ENCODE results near the gene FAF1. TPM values are rescaled to one million over a fixed set of nuclear protein-coding genes. Genes with fewer than 3 reads are reported as not detected.
"Not testable (repeated sequence)": the region's sequence is repeated elsewhere in the genome, so short reads cannot be mapped to it uniquely, and the experiment has no call there.

Gene FAF1
- total RNA-seq, 1 donor from 2014 or later = 47.3 TPM

- DNase-seq (ENCODE audit: low spot score in 2 of 2) = peak in 1 of 2 donors; percentile 8
- FAIRE-seq = no peak
Measured at GRCh38 chr1:50967416-50968157, 7.5 kb upstream of the FAF1 start.

- no peak for DNase-seq (ENCODE audit: low spot score in 2 of 2)
- no peak for FAIRE-seq
Measured at GRCh38 chr1:50966991-50967390, 6.9 kb upstream of the FAF1 start.

- DNase-seq (ENCODE audit: low spot score in 2 of 2) (no peak), FAIRE-seq (no peak)
Measured at GRCh38 chr1:50964863-50965262, 4.8 kb upstream of the FAF1 start.

- DNase-seq (ENCODE audit: low spot score in 2 of 2) (no peak), FAIRE-seq (no peak)
Measured at GRCh38 chr1:50959303-50959912, 659 bp downstream of the FAF1 start.

GRCh38 chr1:50955116-50955515, 5.0 kb downstream of the FAF1 start:
- DNase-seq (ENCODE audit: low spot score in 2 of 2) = no peak
- FAIRE-seq = no peak

- FAIRE-seq; DNase-seq (ENCODE audit: low spot score in 2 of 2): not testable (repeated sequence)
Measured at GRCh38 chr1:50952566-50952965, 7.5 kb downstream of the FAF1 start.

GRCh38 chr1:50950396-50950795, 9.7 kb downstream of the FAF1 start:
- FAIRE-seq (no peak), DNase-seq (ENCODE audit: low spot score in 2 of 2) (no peak)

- no peak for FAIRE-seq
- DNase-seq (ENCODE audit: low spot score in 2 of 2) = no peak
Measured at GRCh38 chr1:50949286-50949982, 10.6 kb downstream of the FAF1 start.

- no peak for FAIRE-seq
Measured at GRCh38 chr1:50942334-50942733, 17.7 kb downstream of the FAF1 start.

GRCh38 chr1:50940291-50940690, 19.8 kb downstream of the FAF1 start:
- FAIRE-seq = no peak
- no peak for DNase-seq (ENCODE audit: low spot score in 2 of 2)

More at GRCh38 chr1:50942334-50942733, 17.7 kb downstream of the FAF1 start:
- DNase-seq (ENCODE audit: low spot score in 2 of 2) = no peak

- no peak for DNase-seq (ENCODE audit: low spot score in 2 of 2)
- no peak for FAIRE-seq
Measured at GRCh38 chr1:50936321-50936720, 23.7 kb downstream of the FAF1 start.

DNA sequence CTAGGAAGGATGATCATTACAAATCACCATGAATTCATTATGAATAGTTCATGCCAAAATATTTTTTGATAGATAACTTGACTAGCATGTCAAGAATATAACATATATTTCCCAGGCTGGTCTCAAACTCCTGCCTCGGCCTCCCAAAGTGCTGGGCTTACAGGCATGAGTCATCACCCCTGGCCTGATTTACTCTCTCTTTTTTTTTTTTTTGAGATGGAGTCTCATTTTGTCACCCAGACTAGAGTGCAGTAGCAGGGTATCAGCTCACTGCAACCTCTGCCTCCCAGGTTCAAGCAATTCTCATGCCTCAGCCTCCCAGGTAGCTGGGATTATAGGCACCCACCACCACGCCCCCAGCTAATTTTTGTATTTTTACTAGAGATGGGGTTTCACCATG, 24.8 kb downstream of the FAF1 start:
- DNase-seq (ENCODE audit: low spot score in 2 of 2); FAIRE-seq: not testable (repeated sequence)

DNA sequence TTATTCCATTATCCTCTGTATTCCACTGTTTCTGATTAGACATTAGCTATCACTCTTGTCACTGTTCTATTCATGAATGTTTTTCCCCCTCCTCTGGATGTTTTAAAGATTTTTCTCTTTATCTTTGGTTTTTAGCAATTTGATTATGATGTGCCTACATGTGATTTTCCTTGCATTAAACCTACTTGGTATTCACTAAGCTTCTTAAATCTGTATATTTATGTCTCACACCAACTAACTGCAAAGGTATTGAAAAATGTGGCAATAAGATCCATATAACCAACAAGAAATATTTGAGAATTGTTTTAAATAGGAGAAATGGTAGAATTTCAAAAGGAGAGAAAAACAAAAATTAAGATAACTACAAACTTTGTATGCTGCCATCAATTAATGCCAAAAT, 25.2 kb downstream of the FAF1 start:
- no peak for FAIRE-seq
- no peak for DNase-seq (ENCODE audit: low spot score in 2 of 2)

DNA sequence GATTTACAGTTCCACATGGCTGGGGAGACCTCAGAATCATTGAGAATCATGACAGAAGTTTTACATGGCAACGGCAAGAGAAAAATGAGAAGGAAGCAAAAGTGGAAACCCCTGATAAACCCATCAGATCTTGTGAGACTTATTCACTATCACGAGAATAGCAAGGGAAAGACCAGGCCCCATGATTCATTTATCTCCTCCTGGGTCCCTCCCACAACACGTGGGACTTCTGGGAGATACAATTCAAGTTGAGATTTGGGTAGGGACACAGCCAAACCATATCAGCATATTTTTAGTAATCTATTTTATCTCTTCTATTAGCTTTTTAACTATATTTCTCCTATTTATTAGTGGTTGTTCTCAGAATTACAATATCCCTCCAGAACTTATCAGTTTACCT, 26.3 kb downstream of the FAF1 start:
- DNase-seq (ENCODE audit: low spot score in 2 of 2); FAIRE-seq: not testable (repeated sequence)

DNA sequence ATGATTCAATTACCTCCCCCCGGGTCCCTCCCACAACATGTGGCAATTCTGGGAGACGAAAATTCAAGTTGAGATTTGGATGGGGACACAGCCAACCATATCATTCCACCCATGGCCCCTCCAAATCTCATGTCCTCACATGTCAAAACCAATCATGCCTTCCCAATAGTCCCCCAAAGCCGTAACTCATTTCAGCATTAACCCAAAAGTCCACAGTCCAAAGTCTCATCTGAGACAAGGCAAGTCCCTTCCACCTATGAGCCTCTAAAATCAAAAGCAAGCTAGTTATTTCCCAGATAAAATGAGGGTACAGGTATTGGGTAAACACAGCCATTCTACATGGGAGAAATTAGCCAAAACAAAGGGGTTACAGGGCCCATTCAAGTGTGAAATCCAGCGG, 28.0 kb downstream of the FAF1 start:
- DNase-seq (ENCODE audit: low spot score in 2 of 2); FAIRE-seq: not testable (repeated sequence)

GRCh38 chr1:50930965-50931737, 28.9 kb downstream of the FAF1 start:
- DNase-seq (ENCODE audit: low spot score in 2 of 2) (no peak), FAIRE-seq (no peak)

GRCh38 chr1:50930193-50930592, 29.9 kb downstream of the FAF1 start:
- DNase-seq (ENCODE audit: low spot score in 2 of 2) (no peak), FAIRE-seq (no peak)

GRCh38 chr1:50929376-50929958, 30.6 kb downstream of the FAF1 start:
- DNase-seq (ENCODE audit: low spot score in 2 of 2) (peak in 1 of 2 donors; percentile 23), FAIRE-seq (peak; percentile 96)

- FAIRE-seq (no peak), DNase-seq (ENCODE audit: low spot score in 2 of 2) (no peak)
Measured at GRCh38 chr1:50923564-50923963, 36.5 kb downstream of the FAF1 start.

- no peak for FAIRE-seq
- no peak for DNase-seq (ENCODE audit: low spot score in 2 of 2)
Measured at GRCh38 chr1:50921029-50921428, 39.0 kb downstream of the FAF1 start.

Measured in frontal cortex (tissue), 4 donors.